Esophagus muscularis mucosa (tissue), 3 donors: ENCODE results near the gene AJAP1.

Source experiments
- CTCF ChIP-seq, 3 experiments: fragments of 200-600 bp in 2 of 3; fragments of 450-650 bp in 1 of 3; sonication (generic) in 2 of 3; IDR thresholded peaks; one replicate each; pipeline ENCODE4 v1.5.1; 2017 to 2019; ENCODE audit warnings: antibody characterized with exemption in 3 of 3, mild to moderate bottlenecking in 2 of 3, moderate library complexity in 1 of 3
- POLR2A ChIP-seq: fragments of 450-650 bp; IDR thresholded peaks from one replicate; pipeline ENCODE4 v1.6.1; 2017; ENCODE audit warnings: antibody characterized with exemption, moderate library complexity, mild to moderate bottlenecking, low read depth
- POLR2AphosphoS5 ChIP-seq, 2 donors: sonication (generic); formaldehyde crosslinking; IDR thresholded peaks; one replicate each; pipeline ENCODE4 v1.6.1; 2017; ENCODE audit warnings: antibody characterized with exemption in 2 of 2

- no peak for TF ChIP-seq CTCF (IDR thresholded peaks at IDR 0.05)
- no peak for TF ChIP-seq POLR2A
- no peak for TF ChIP-seq POLR2AphosphoS5 (IDR thresholded peaks at IDR 0.05)
Measured at GRCh38 chr1:4802024-4802423, 147.6 kb downstream of the AJAP1 start.
